Neural cell (in vitro differentiated cells): ENCODE measurements around the gene BRMS1.

Source experiments
- EP300 ChIP-seq: fragments of 450-650 bp; conservative IDR thresholded peaks from 2 replicates; pipeline ENCODE4 v1.6.1; 2014; ENCODE audit warnings: antibody characterized with exemption, mild to moderate bottlenecking, moderate library complexity; ENCODE audit not compliant: poor library complexity, severe bottlenecking
- EZH2 ChIP-seq: fragments of 200-600, 300-800 bp; shearing (Covaris generic), sonication (generic); IDR thresholded peaks from 2 replicates; pipeline ENCODE4 v1.6.1; 2014; ENCODE audit warnings: antibody characterized with exemption, low read length, borderline replicate concordance, mild to moderate bottlenecking; ENCODE audit not compliant: insufficient read depth, poor library complexity, severe bottlenecking
- POLR2AphosphoS5 ChIP-seq: IDR thresholded peaks from 2 replicates; pipeline ENCODE4 v1.6.1; 2012
- SMC3 ChIP-seq: fragments of 450-650 bp; conservative IDR thresholded peaks from 2 replicates; pipeline ENCODE4 v1.6.1; 2014; ENCODE audit warnings: antibody characterized with exemption, mild to moderate bottlenecking, moderate library complexity; ENCODE audit not compliant: poor library complexity
- TAF1 ChIP-seq: IDR thresholded peaks from 2 replicates; pipeline ENCODE4 v1.6.1; 2012; ENCODE audit warnings: low read depth
- TF ChIP-seq, protein P1 (sequence below): fragments of 450-650 bp; IDR thresholded peaks from 2 replicates; pipeline ENCODE4 v1.5.1; 2014; ENCODE audit warnings: antibody characterized with exemption, mild to moderate bottlenecking, moderate library complexity; ENCODE audit not compliant: poor library complexity, severe bottlenecking
- TF ChIP-seq, protein P2 (sequence below): IDR thresholded peaks from 2 replicates; pipeline ENCODE4 v1.6.1; 2012; ENCODE audit warnings: borderline replicate concordance

DNA sequence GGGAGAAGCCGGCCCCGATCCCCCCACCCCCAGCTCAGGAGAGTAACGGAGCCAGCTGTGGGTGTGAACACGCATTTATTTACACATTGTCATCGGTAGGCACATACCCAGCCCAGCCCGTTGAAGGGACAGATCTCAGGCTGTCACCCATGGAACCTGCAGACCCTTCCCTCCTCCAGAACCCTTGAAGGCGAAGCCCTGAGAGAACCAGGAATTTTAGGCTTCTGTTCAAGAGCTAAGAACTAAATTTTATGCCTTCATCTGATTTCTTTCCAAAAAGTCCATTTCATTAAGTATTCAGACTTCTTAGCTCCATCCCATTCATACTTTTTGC lies 379 bp upstream of the BRMS1 start:
- TF ChIP-seq, protein P1, sequence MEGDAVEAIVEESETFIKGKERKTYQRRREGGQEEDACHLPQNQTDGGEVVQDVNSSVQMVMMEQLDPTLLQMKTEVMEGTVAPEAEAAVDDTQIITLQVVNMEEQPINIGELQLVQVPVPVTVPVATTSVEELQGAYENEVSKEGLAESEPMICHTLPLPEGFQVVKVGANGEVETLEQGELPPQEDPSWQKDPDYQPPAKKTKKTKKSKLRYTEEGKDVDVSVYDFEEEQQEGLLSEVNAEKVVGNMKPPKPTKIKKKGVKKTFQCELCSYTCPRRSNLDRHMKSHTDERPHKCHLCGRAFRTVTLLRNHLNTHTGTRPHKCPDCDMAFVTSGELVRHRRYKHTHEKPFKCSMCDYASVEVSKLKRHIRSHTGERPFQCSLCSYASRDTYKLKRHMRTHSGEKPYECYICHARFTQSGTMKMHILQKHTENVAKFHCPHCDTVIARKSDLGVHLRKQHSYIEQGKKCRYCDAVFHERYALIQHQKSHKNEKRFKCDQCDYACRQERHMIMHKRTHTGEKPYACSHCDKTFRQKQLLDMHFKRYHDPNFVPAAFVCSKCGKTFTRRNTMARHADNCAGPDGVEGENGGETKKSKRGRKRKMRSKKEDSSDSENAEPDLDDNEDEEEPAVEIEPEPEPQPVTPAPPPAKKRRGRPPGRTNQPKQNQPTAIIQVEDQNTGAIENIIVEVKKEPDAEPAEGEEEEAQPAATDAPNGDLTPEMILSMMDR = no peak
- TF ChIP-seq POLR2AphosphoS5 (no peak), EP300 (peak; percentile 7), EZH2 (no peak), TAF1 (no peak), SMC3 (no peak)
- TF ChIP-seq, protein P2, sequence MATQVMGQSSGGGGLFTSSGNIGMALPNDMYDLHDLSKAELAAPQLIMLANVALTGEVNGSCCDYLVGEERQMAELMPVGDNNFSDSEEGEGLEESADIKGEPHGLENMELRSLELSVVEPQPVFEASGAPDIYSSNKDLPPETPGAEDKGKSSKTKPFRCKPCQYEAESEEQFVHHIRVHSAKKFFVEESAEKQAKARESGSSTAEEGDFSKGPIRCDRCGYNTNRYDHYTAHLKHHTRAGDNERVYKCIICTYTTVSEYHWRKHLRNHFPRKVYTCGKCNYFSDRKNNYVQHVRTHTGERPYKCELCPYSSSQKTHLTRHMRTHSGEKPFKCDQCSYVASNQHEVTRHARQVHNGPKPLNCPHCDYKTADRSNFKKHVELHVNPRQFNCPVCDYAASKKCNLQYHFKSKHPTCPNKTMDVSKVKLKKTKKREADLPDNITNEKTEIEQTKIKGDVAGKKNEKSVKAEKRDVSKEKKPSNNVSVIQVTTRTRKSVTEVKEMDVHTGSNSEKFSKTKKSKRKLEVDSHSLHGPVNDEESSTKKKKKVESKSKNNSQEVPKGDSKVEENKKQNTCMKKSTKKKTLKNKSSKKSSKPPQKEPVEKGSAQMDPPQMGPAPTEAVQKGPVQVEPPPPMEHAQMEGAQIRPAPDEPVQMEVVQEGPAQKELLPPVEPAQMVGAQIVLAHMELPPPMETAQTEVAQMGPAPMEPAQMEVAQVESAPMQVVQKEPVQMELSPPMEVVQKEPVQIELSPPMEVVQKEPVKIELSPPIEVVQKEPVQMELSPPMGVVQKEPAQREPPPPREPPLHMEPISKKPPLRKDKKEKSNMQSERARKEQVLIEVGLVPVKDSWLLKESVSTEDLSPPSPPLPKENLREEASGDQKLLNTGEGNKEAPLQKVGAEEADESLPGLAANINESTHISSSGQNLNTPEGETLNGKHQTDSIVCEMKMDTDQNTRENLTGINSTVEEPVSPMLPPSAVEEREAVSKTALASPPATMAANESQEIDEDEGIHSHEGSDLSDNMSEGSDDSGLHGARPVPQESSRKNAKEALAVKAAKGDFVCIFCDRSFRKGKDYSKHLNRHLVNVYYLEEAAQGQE = no peak
